ENCODE results near the gene SNCA.

The SNCA gene

GRCh38 chr4:89813197-89813596, 23.8 kb downstream of the SNCA start:
- no peak for DNase-seq

- no peak for DNase-seq
Observed at GRCh38 chr4:89807441-89808140, 29.4 kb downstream of the SNCA start.

GRCh38 chr4:89805297-89805696, 31.7 kb downstream of the SNCA start:
- DNase-seq, result no peak

GRCh38 chr4:89803915-89804314, 33.0 kb downstream of the SNCA start:
- no peak for DNase-seq

- DNase-seq, result no peak
Observed at GRCh38 chr4:89803036-89803435, 33.9 kb downstream of the SNCA start.

- no peak for DNase-seq
Observed at GRCh38 chr4:89800527-89801103, 36.3 kb downstream of the SNCA start.

- DNase-seq, result no peak
Observed at GRCh38 chr4:89800012-89800516, 36.9 kb downstream of the SNCA start.

GRCh38 chr4:89799071-89799470, 37.9 kb downstream of the SNCA start:
- no peak for DNase-seq

GRCh38 chr4:89797117-89797516, 39.8 kb downstream of the SNCA start:
- no peak for DNase-seq

- no peak for DNase-seq
Observed at GRCh38 chr4:89788206-89789072, 48.5 kb downstream of the SNCA start.

GRCh38 chr4:89784686-89785231, 52.2 kb downstream of the SNCA start:
- no peak for DNase-seq

GRCh38 chr4:89781321-89781720, 55.6 kb downstream of the SNCA start:
- no peak for DNase-seq

GRCh38 chr4:89773805-89774204, 63.2 kb downstream of the SNCA start:
- DNase-seq, result no peak

GRCh38 chr4:89769856-89770255, 67.1 kb downstream of the SNCA start:
- DNase-seq, result no peak

- no peak for DNase-seq
Observed at GRCh38 chr4:89767924-89768323, 69.0 kb downstream of the SNCA start.

- DNase-seq, result no peak
Observed at GRCh38 chr4:89765966-89766365, 71.0 kb downstream of the SNCA start.

- no peak for DNase-seq
Observed at GRCh38 chr4:89765528-89765927, 71.4 kb downstream of the SNCA start.

GRCh38 chr4:89762311-89762710, 74.7 kb downstream of the SNCA start:
- no peak for DNase-seq

- DNase-seq, result no peak
Observed at GRCh38 chr4:89759426-89759825, 77.5 kb downstream of the SNCA start.

GRCh38 chr4:89757154-89757719, 79.7 kb downstream of the SNCA start:
- DNase-seq, result no peak

- DNase-seq, result no peak
Observed at GRCh38 chr4:89755220-89755619, 81.7 kb downstream of the SNCA start.

GRCh38 chr4:89754531-89754930, 82.4 kb downstream of the SNCA start:
- DNase-seq, result no peak

- DNase-seq, result no peak
Observed at GRCh38 chr4:89753601-89754066, 83.3 kb downstream of the SNCA start.

All from stimulated activated CD8-positive, alpha-beta memory T cell treated with anti-CD3 and anti-CD28 coated beads, Interleukin-4, amount 100 ng/mL, for 48 hours (primary cell).